CD14-positive monocyte (primary cell): ENCODE results near the gene EMID1. TPM values are rescaled to one million over a fixed set of nuclear protein-coding genes. Genes with fewer than 3 reads are reported as not detected.
A peak's percentile ranks its signal among the peaks of the same experiment; 100 is the strongest.

Source experiments
- DNase-seq, 3 donors: peaks; one replicate each; pipeline ENCODE4 v3.0.0-alpha.2; 2011 to 2022
- H2AFZ ChIP-seq: 2 replicates; pipeline ENCODE4 v1.6.0; 2012; ENCODE audit warnings: mild to moderate bottlenecking, low read depth, low read length, inconsistent platforms; ENCODE audit not compliant: insufficient read depth, poor library complexity, severe bottlenecking
- H3K27ac ChIP-seq, 2 donors: 1 replicate in 1 of 2; 2 replicates in 1 of 2; pipeline ENCODE4 v1.5.1; 2012 to 2013; ENCODE audit warnings: low read length in 2 of 2, control low read depth in 1 of 2, inconsistent platforms in 1 of 2, low read depth in 1 of 2, mild to moderate bottlenecking in 1 of 2
- H3K27me3 ChIP-seq, 2 donors: one replicate each; pipeline versions ENCODE4 v1.6.0 to v1.6.1; 2011 to 2013; ENCODE audit warnings: low read length in 2 of 2; ENCODE audit not compliant: control insufficient read depth in 2 of 2, insufficient read depth in 2 of 2
- H3K36me3 ChIP-seq, 2 donors: replicated peaks in 1 of 2; 1 replicate in 1 of 2; 2 replicates in 1 of 2; pipeline versions ENCODE4 v1.5.1 to v1.6.1; 2012 to 2013; ENCODE audit warnings: low read length in 2 of 2, control low read depth in 1 of 2, inconsistent platforms in 1 of 2, mild to moderate bottlenecking in 1 of 2; ENCODE audit not compliant: insufficient read depth in 2 of 2, control insufficient read depth in 1 of 2
- H3K4me1 ChIP-seq, 2 donors: 1 replicate in 1 of 2; 2 replicates in 1 of 2; pipeline versions ENCODE4 v1.5.1 to v1.6.1; 2012 to 2013; ENCODE audit warnings: low read length in 2 of 2, control low read depth in 1 of 2, inconsistent platforms in 1 of 2, mild to moderate bottlenecking in 1 of 2, moderate library complexity in 1 of 2; ENCODE audit not compliant: insufficient read depth in 2 of 2, control insufficient read depth in 1 of 2
- H3K4me2 ChIP-seq: replicated peaks from 2 replicates; pipeline ENCODE3; 2012; ENCODE audit warnings: low read length, moderate library complexity, mild to moderate bottlenecking; ENCODE audit not compliant: poor library complexity, severe bottlenecking; ENCODE audit errors: extremely low read depth
- H3K4me3 ChIP-seq, 3 experiments: fragments of 200-600 bp in 1 of 3; sonication (generic) in 1 of 3; replicated peaks in 1 of 3; 1 replicate in 2 of 3; 2 replicates in 1 of 3; pipeline ENCODE4 v1.5.1; 2011 to 2013; ENCODE audit warnings: low read length in 3 of 3, mild to moderate bottlenecking in 3 of 3, control low read depth in 2 of 3, low read depth in 2 of 3, inconsistent platforms in 1 of 3, moderate library complexity in 1 of 3
- H3K79me2 ChIP-seq: 2 replicates; pipeline ENCODE4 v1.6.0; 2012; ENCODE audit warnings: mild to moderate bottlenecking, control low read depth, inconsistent platforms, low read length, moderate library complexity; ENCODE audit not compliant: insufficient read depth
- H3K9ac ChIP-seq: 2 replicates; pipeline ENCODE4 v1.6.0; 2017; ENCODE audit warnings: low read length, mild to moderate bottlenecking; ENCODE audit not compliant: insufficient read depth, poor library complexity, severe bottlenecking
- H3K9me3 ChIP-seq, 2 donors: replicated peaks in 1 of 2; 1 replicate in 1 of 2; 2 replicates in 1 of 2; pipeline versions ENCODE4 v1.5.1 to v1.6.1; 2012 to 2013; ENCODE audit warnings: low read length in 2 of 2, control low read depth in 1 of 2; ENCODE audit not compliant: control insufficient read depth in 1 of 2, insufficient read depth in 1 of 2
- H4K20me1 ChIP-seq: 2 replicates; pipeline ENCODE4 v1.6.0; 2012; ENCODE audit warnings: mild to moderate bottlenecking, low read length, control low read depth, moderate library complexity; ENCODE audit not compliant: insufficient read depth
- H3K27ac Mint-ChIP-seq, 7 donors: one replicate each; pipeline ENCODE4 v1.8.0; 2020; ENCODE audit warnings: mild to moderate bottlenecking in 7 of 7, mixed read lengths in 7 of 7, moderate library complexity in 6 of 7, inconsistent platforms in 2 of 7
- H3K27me3 Mint-ChIP-seq, 3 donors: one replicate each; pipeline ENCODE4 v1.8.0; 2021 to 2022; ENCODE audit warnings: low read depth in 3 of 3, mild to moderate bottlenecking in 3 of 3, mixed read lengths in 3 of 3, moderate library complexity in 3 of 3, inconsistent platforms in 1 of 3
- H3K36me3 Mint-ChIP-seq, 2 donors: one replicate each; pipeline ENCODE4 v1.8.0; 2020; ENCODE audit warnings: mixed read lengths in 2 of 2, inconsistent platforms in 1 of 2, mild to moderate bottlenecking in 1 of 2
- H3K4me1 Mint-ChIP-seq: one replicate; pipeline ENCODE4 v1.8.0; 2020; ENCODE audit warnings: mild to moderate bottlenecking, mixed read lengths
- H3K4me3 Mint-ChIP-seq, 2 donors: one replicate each; pipeline ENCODE4 v1.8.0; 2020; ENCODE audit warnings: mild to moderate bottlenecking in 2 of 2, mixed read lengths in 2 of 2, moderate library complexity in 1 of 2
- H3K9me3 Mint-ChIP-seq, 7 donors: one replicate each; pipeline ENCODE4 v1.8.0; 2020 to 2022; ENCODE audit warnings: mixed read lengths in 7 of 7, mild to moderate bottlenecking in 6 of 7, moderate library complexity in 6 of 7, inconsistent platforms in 2 of 7
- WGBS: methylation state at CpG from one replicate; pipeline ENCODE4 v1.1.5; 2013; ENCODE audit warnings: missing lambda C conversion rate; ENCODE audit not compliant: insufficient coverage; 5-methylcytosine and 5-hydroxymethylcytosine counted together
- intact Hi-C, 2 donors: fragments of 100-400 bp; cut with micrococcal nuclease; formaldehyde crosslinking; loops; one replicate each; pipeline versions ENCODE4 v1.15.0 to v1.15.1; 2023
- polyA plus RNA-seq, 3 donors: library from polyadenylated mRNA; depleted of rRNA in 1 of 3; unstranded in 2 of 3; stranded (reverse) in 1 of 3; fragments of 300-500 nt in 2 of 3; fragments of >200 nt in 1 of 3; fragmentation: Illumina TruSeq in 2 of 3; gene quantifications; 1 replicate in 2 of 3; 2 replicates in 1 of 3; pipeline ENCODE4 v1.2.3, GENCODE V29; 2012 to 2021
- TF ChIP-seq, protein P1 (sequence below): fragments of 200-600 bp; IDR thresholded peaks from one replicate; pipeline ENCODE4 v1.8.0; 2022; ENCODE audit warnings: antibody characterized with exemption, mild to moderate bottlenecking

Gene EMID1
- polyA plus RNA-seq, 3 donors: not detected

DNA sequence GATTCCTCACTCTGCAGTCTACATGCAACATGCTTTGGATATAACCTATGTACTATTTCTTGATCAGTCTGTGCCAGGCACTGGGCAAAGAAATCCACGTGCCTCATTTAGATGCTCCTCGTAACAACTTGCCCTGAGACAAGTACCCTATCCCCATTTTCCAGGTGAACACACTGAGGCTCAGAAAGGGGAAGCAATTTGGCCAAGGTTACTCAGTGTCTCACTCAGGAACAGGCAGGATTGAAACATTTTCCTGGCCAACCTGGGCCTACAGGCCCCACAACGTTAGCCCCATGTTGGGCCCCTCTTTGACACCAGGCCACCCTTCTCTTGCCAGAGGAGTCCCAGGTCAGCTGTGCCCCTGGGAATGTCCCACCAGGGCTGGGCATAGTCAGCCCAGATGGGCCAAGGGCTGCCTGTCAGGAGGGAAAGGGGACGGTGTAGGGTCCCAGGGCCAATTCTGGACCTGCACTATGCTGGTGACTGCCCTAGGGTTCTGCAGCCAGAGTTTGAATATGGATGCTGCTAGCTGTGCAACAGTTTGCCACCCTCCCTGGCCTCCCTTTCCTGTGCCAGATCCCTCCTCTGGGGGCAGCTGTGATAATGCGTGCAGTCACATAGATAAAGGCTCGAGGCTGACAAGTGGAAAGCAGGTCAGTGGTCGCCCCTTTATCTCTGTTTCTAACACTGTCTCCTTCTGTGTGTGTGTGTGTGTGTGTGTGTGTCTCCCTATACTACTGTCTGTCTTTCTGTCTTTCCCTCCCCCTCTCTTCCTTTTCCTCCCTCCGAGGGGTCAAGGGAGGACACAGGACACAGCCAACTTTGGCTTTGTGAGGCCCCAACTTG, 10.4 kb upstream of the EMID1 start:
- Mint-ChIP-seq H3K27ac (peak overlapping the region in 1 of 7 donors; percentile 37), H3K9me3 (peaks cover 0 to 5% (median 3%) of the 10 kb centered on the region in 7 donors), H3K4me1 (no peaks in the 10 kb centered on the region), H3K4me3 (no peak overlapping the region), H3K36me3 (no peaks in the 10 kb centered on the region), H3K27me3 (peaks cover 0 to 3% (median 1%) of the 10 kb centered on the region in 3 donors)
- no peaks in the 10 kb centered on the region for H4K20me1 ChIP-seq
- no peaks in the 10 kb centered on the region for H3K4me1 ChIP-seq
- H3K4me3 ChIP-seq: no peak overlapping the region
- H3K9ac ChIP-seq: no peak overlapping the region
- DNase-seq: no peak
- no peak overlapping the region for H2AFZ ChIP-seq
- no peaks in the 10 kb centered on the region for H3K9me3 ChIP-seq
- no peaks in the 10 kb centered on the region for H3K79me2 ChIP-seq
- no peaks in the 10 kb centered on the region for H3K27me3 ChIP-seq
- TF ChIP-seq, protein P1, sequence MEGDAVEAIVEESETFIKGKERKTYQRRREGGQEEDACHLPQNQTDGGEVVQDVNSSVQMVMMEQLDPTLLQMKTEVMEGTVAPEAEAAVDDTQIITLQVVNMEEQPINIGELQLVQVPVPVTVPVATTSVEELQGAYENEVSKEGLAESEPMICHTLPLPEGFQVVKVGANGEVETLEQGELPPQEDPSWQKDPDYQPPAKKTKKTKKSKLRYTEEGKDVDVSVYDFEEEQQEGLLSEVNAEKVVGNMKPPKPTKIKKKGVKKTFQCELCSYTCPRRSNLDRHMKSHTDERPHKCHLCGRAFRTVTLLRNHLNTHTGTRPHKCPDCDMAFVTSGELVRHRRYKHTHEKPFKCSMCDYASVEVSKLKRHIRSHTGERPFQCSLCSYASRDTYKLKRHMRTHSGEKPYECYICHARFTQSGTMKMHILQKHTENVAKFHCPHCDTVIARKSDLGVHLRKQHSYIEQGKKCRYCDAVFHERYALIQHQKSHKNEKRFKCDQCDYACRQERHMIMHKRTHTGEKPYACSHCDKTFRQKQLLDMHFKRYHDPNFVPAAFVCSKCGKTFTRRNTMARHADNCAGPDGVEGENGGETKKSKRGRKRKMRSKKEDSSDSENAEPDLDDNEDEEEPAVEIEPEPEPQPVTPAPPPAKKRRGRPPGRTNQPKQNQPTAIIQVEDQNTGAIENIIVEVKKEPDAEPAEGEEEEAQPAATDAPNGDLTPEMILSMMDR: no peak
- H3K4me2 ChIP-seq: no peak overlapping the region
- H3K36me3 ChIP-seq: no peaks in the 10 kb centered on the region
- intact Hi-C loops: no loop called here
- 93% methylated on average over 3 of the region's 8 CpGs for WGBS
- H3K27ac ChIP-seq: no peak overlapping the region

GRCh38 chr22:29195964-29196666, 9.6 kb upstream of the EMID1 start:
- H3K79me2 ChIP-seq: no peaks in the 10 kb centered on the region
- Mint-ChIP-seq H3K27ac (peak overlapping the region in 1 of 7 donors; percentile 63), H3K36me3 (no peaks in the 10 kb centered on the region), H3K9me3 (peaks cover 0 to 5% (median 3%) of the 10 kb centered on the region in 7 donors), H3K4me3 (no peak overlapping the region), H3K27me3 (peaks cover 0 to 3% (median 0%) of the 10 kb centered on the region in 3 donors), H3K4me1 (no peaks in the 10 kb centered on the region)
- H4K20me1 ChIP-seq: no peaks in the 10 kb centered on the region
- intact Hi-C loops: no loop called here
- no peaks in the 10 kb centered on the region for H3K27me3 ChIP-seq
- 51% methylated on average over 10 of the region's 10 CpGs for WGBS
- no peak overlapping the region for H3K27ac ChIP-seq
- no peaks in the 10 kb centered on the region for H3K9me3 ChIP-seq
- H3K4me3 ChIP-seq: no peak overlapping the region
- no peaks in the 10 kb centered on the region for H3K4me1 ChIP-seq
- H3K4me2 ChIP-seq: no peak overlapping the region
- TF ChIP-seq, protein P1: no peak
- H3K36me3 ChIP-seq: no peaks in the 10 kb centered on the region
- DNase-seq: no peak
- no peak overlapping the region for H2AFZ ChIP-seq
- no peak overlapping the region for H3K9ac ChIP-seq
